Thyroid gland (tissue), 4 donors: ENCODE results near the gene TECPR2.

Experiments used
- POLR2A ChIP-seq, 2 donors: fragments of 450-650 bp; IDR thresholded peaks; one replicate each; pipeline ENCODE4 v1.6.1; 2017; ENCODE audit warnings: antibody characterized with exemption in 2 of 2, mild to moderate bottlenecking in 2 of 2, moderate library complexity in 1 of 2
- TF ChIP-seq, protein P1 (sequence below), 6 experiments: fragments of 200-600 bp in 3 of 6; fragments of 450-650 bp in 3 of 6; sonication (generic) in 3 of 6; IDR thresholded peaks; one replicate each; pipeline ENCODE4 v1.5.1; 2016 to 2019; ENCODE audit warnings: antibody characterized with exemption in 6 of 6, mild to moderate bottlenecking in 2 of 6, inconsistent platforms in 1 of 6, moderate library complexity in 1 of 6

DNA sequence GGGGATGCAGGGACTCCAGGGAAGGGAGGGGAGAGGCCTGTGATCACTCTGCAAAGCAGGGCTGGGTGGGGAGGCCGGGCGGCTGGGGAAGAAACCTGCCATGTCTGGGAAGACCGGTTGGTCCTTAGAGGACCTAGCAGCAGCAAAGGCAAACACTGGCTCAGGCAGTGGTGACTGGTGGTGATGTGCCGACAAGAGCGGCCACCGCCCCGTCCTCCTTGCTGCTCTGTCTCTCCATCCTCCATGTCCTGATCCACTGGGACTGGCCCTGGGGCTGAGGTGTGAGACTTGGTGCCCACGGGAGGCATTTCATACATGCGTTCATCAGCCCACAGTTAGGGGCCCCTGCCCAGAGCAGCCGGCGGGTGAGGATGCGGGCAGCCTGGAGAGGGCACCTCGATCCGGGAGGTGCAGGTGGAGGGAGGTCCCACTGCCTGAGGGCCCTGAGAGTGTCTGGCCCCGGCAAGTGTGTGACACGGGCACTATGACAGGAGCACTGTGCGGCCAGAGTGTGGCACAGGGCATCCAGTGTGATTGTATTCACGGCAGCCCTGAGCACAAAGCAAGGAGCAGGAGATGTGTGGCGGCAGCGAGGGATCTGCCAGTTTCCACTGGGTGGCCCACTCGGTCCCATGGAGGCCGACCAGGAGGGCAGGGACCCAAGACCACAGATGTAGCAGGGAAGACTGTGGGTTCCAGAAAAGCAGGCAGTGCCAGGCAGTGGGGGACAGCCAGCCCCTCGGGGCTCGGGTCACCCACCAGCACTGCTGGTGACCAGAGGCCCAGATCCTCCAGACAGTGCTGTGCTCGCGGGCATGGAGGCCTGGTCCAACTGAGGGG is 133.0 kb downstream of the TECPR2 start:
- TF ChIP-seq, protein P1, sequence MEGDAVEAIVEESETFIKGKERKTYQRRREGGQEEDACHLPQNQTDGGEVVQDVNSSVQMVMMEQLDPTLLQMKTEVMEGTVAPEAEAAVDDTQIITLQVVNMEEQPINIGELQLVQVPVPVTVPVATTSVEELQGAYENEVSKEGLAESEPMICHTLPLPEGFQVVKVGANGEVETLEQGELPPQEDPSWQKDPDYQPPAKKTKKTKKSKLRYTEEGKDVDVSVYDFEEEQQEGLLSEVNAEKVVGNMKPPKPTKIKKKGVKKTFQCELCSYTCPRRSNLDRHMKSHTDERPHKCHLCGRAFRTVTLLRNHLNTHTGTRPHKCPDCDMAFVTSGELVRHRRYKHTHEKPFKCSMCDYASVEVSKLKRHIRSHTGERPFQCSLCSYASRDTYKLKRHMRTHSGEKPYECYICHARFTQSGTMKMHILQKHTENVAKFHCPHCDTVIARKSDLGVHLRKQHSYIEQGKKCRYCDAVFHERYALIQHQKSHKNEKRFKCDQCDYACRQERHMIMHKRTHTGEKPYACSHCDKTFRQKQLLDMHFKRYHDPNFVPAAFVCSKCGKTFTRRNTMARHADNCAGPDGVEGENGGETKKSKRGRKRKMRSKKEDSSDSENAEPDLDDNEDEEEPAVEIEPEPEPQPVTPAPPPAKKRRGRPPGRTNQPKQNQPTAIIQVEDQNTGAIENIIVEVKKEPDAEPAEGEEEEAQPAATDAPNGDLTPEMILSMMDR (IDR thresholded peaks at IDR 0.05): no peak
- no peak for TF ChIP-seq POLR2A (IDR thresholded peaks at IDR 0.05)
